ENCODE measurements around the gene ATG2B. TPM values are rescaled to one million over a fixed set of nuclear protein-coding genes. Genes with fewer than 3 reads are reported as not detected.
"Not testable (repeated sequence)": the region's sequence is repeated elsewhere in the genome, so short reads cannot be mapped to it uniquely, and the experiment has no call there.

The ATG2B gene
- total RNA-seq, 2 donors from 2014 or later = 24.5 to 43.3 TPM

DNA sequence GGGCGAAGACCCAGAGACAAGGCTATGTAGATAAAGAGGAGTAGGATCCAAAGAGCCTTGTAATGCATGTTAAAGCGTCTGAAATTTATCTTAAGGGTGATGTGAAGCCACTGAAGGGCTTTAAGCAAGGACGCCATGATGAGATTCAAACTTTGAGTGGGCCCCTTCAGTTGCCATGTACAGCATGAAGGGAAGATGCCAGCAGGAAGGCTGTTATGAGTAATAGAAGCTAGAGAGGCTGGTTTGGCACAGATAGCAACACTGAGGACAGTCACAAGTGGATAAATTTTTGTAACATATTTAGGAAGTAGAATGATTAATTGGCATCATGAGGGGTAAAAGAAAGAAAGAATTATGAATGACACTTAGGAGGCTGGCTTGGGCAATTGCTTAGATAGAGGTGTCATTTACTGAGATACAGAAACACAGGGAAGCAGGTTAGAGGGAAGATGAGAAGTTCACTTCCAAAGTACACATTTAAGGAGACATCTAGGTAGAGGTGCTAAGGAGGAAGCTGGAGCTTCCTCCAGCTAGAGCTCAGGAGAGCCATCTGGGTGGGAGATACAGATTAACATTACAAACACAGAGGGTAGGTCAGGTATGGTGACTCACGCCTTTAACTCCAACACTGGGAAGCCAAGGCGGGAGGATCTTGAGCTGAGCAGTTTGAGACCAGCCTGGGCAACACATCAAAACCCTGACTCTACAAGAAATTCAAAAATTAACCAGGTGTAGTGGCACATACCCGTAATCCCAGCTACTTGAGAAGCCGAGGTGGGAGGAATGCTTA lies 13.7 kb downstream of the ATG2B start:
- Histone ChIP-seq H3K27me3 (replicated peaks; ENCODE audit: insufficient read depth) (no peaks in the 10 kb centered on the region), H3K4me1 (replicated peaks) (no peaks in the 10 kb centered on the region), H3K36me3 (no peaks in the 10 kb centered on the region), H3K27ac (no peak overlapping the region), H3K4me3 (no peak overlapping the region), H3K9me3 (no peaks in the 10 kb centered on the region)
- no peak for DNase-seq (ENCODE audit: low spot score)
- intact Hi-C loops (cut with DNase I) = no loop called here
- 96% methylated on average over 7 of the region's 7 CpGs for WGBS
- no peak for TF ChIP-seq POLR2AphosphoS5 (IDR thresholded peaks at IDR 0.05)

GRCh38 chr14:96347957-96348356 lies 15.2 kb downstream of the ATG2B start:
- H3K4me1 ChIP-seq (replicated peaks); H3K27ac ChIP-seq; intact Hi-C loops (cut with DNase I); H3K9me3 ChIP-seq; H3K36me3 ChIP-seq; H3K4me3 ChIP-seq; H3K27me3 ChIP-seq (replicated peaks; ENCODE audit: insufficient read depth); DNase-seq (ENCODE audit: low spot score): not testable (repeated sequence)
- WGBS = 98% methylated on average over 2 of the region's 2 CpGs

GRCh38 chr14:96345669-96346068 lies 17.5 kb downstream of the ATG2B start:
- no peak for DNase-seq (ENCODE audit: low spot score)
- Histone ChIP-seq H3K4me3 (no peak overlapping the region), H3K36me3 (no peaks in the 10 kb centered on the region), H3K27ac (no peak overlapping the region), H3K27me3 (replicated peaks; ENCODE audit: insufficient read depth) (no peaks in the 10 kb centered on the region), H3K9me3 (no peaks in the 10 kb centered on the region), H3K4me1 (replicated peaks) (no peaks in the 10 kb centered on the region)
- intact Hi-C loops (cut with DNase I) = no loop called here
- WGBS = 87% methylated on average over 2 of the region's 2 CpGs
- TF ChIP-seq, protein P1, sequence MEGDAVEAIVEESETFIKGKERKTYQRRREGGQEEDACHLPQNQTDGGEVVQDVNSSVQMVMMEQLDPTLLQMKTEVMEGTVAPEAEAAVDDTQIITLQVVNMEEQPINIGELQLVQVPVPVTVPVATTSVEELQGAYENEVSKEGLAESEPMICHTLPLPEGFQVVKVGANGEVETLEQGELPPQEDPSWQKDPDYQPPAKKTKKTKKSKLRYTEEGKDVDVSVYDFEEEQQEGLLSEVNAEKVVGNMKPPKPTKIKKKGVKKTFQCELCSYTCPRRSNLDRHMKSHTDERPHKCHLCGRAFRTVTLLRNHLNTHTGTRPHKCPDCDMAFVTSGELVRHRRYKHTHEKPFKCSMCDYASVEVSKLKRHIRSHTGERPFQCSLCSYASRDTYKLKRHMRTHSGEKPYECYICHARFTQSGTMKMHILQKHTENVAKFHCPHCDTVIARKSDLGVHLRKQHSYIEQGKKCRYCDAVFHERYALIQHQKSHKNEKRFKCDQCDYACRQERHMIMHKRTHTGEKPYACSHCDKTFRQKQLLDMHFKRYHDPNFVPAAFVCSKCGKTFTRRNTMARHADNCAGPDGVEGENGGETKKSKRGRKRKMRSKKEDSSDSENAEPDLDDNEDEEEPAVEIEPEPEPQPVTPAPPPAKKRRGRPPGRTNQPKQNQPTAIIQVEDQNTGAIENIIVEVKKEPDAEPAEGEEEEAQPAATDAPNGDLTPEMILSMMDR (IDR thresholded peaks at IDR 0.05) = no peak
- no peak for TF ChIP-seq POLR2AphosphoS5 (IDR thresholded peaks at IDR 0.05)

GRCh38 chr14:96341323-96341722 lies 21.8 kb downstream of the ATG2B start:
- H3K27me3 ChIP-seq (replicated peaks; ENCODE audit: insufficient read depth) = no peaks in the 10 kb centered on the region
- intact Hi-C loops (cut with DNase I) = no loop called here
- TF ChIP-seq, protein P1 (IDR thresholded peaks at IDR 0.05) = no peak
- TF ChIP-seq POLR2AphosphoS5 (IDR thresholded peaks at IDR 0.05) = no peak
- TF ChIP-seq POLR2A (IDR thresholded peaks at IDR 0.05) = no peak
- no peak overlapping the region for H3K4me3 ChIP-seq
- H3K36me3 ChIP-seq = no peaks in the 10 kb centered on the region
- no peak overlapping the region for H3K27ac ChIP-seq
- WGBS = 88% methylated on average over 3 of the region's 3 CpGs
- H3K4me1 ChIP-seq (replicated peaks) = no peaks in the 10 kb centered on the region
- no peaks in the 10 kb centered on the region for H3K9me3 ChIP-seq
- no peak for DNase-seq (ENCODE audit: low spot score)

DNA sequence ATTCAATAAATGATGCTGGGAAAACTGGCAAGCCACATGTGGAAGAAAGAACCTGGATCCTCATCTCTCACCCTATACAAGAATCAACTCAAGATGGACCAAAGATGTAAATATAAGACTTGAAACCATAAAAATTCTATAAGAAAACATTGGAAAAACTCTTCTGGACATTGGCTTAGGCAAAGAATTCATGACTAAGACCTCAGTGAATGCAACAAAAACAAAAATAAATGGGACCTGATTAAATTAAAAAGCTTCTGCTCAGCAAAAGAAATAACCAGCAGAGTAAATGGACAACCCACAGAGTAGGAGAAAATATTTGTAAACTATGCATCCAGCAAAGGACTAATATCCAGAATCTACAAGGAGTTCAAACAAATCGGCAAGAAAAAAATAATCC lies 24.6 kb downstream of the ATG2B start:
- Histone ChIP-seq H3K36me3 (no peaks in the 10 kb centered on the region), H3K27ac (no peak overlapping the region), H3K27me3 (replicated peaks; ENCODE audit: insufficient read depth) (no peaks in the 10 kb centered on the region), H3K4me1 (replicated peaks) (no peaks in the 10 kb centered on the region), H3K9me3 (no peaks in the 10 kb centered on the region), H3K4me3 (no peak overlapping the region)
- no peak for TF ChIP-seq POLR2A (IDR thresholded peaks at IDR 0.05)
- no peak for TF ChIP-seq POLR2AphosphoS5 (IDR thresholded peaks at IDR 0.05)
- TF ChIP-seq, protein P1 (IDR thresholded peaks at IDR 0.05) = no peak
- DNase-seq (ENCODE audit: low spot score) = no peak
- intact Hi-C loops (cut with DNase I) = no loop called here
- WGBS = 97% methylated on average over 1 of the region's 1 CpG

GRCh38 chr14:96324219-96324618 lies 38.9 kb downstream of the ATG2B start:
- intact Hi-C loops (cut with DNase I) = no loop called here
- 92% methylated on average over 7 of the region's 7 CpGs for WGBS
- Histone ChIP-seq H3K27ac (no peak overlapping the region), H3K9me3 (no peaks in the 10 kb centered on the region), H3K27me3 (replicated peaks; ENCODE audit: insufficient read depth) (no peaks in the 10 kb centered on the region), H3K4me1 (replicated peaks) (no peaks in the 10 kb centered on the region), H3K36me3 (no peaks in the 10 kb centered on the region), H3K4me3 (no peak overlapping the region)
- no peak for DNase-seq (ENCODE audit: low spot score)
- TF ChIP-seq POLR2A (IDR thresholded peaks at IDR 0.05) (no peak), POLR2AphosphoS5 (IDR thresholded peaks at IDR 0.05) (no peak)
- TF ChIP-seq, protein P1 (IDR thresholded peaks at IDR 0.05) = no peak

Measured in prostate gland (tissue), 2 donors.